ENCODE measurements around the gene ELAC2. TPM values are rescaled to one million over a fixed set of nuclear protein-coding genes. Genes with fewer than 3 reads are reported as not detected.
A peak's percentile ranks its signal among the peaks of the same experiment; 100 is the strongest.

ELAC2 gene
- total RNA-seq: 37.1 TPM

GRCh38 chr17:13017655-13018459 lies at the start of gene ELAC2:
ELAC2 (minus strand) TSS chr17:13018027; CDS start chr17:13017947, 80 bp downstream.
- FAIRE-seq (peak; percentile 98), DNase-seq (ENCODE audit: low spot score in 2 of 2) (peak; percentile 96 to 97)

GRCh38 chr17:13065032-13065431 lies 47.2 kb upstream of the ELAC2 start:
- FAIRE-seq: no peak
- no peak for DNase-seq (ENCODE audit: low spot score in 2 of 2)

- no peak for DNase-seq (ENCODE audit: low spot score in 2 of 2)
Observed at GRCh38 chr17:13055131-13055530, 37.3 kb upstream of the ELAC2 start.

GRCh38 chr17:13054666-13055065 lies 36.8 kb upstream of the ELAC2 start:
- FAIRE-seq (no peak), DNase-seq (ENCODE audit: low spot score in 2 of 2) (no peak)

More at GRCh38 chr17:13055131-13055530, 37.3 kb upstream of the ELAC2 start:
- no peak for FAIRE-seq

GRCh38 chr17:13051915-13052314 lies 34.1 kb upstream of the ELAC2 start:
- no peak for DNase-seq (ENCODE audit: low spot score in 2 of 2)
- FAIRE-seq: no peak

- FAIRE-seq (no peak), DNase-seq (ENCODE audit: low spot score in 2 of 2) (no peak)
Observed at GRCh38 chr17:13047011-13047606, 29.3 kb upstream of the ELAC2 start.

- FAIRE-seq (no peak), DNase-seq (ENCODE audit: low spot score in 2 of 2) (no peak)
Observed at GRCh38 chr17:13046361-13046760, 28.5 kb upstream of the ELAC2 start.

GRCh38 chr17:13044572-13045065 lies 26.8 kb upstream of the ELAC2 start:
- FAIRE-seq: no peak
- no peak for DNase-seq (ENCODE audit: low spot score in 2 of 2)

GRCh38 chr17:13038931-13039665 lies 21.3 kb upstream of the ELAC2 start:
- no peak for DNase-seq (ENCODE audit: low spot score in 2 of 2)

GRCh38 chr17:13036751-13037150 lies 18.9 kb upstream of the ELAC2 start:
- no peak for FAIRE-seq
- no peak for DNase-seq (ENCODE audit: low spot score in 2 of 2)

More at GRCh38 chr17:13038931-13039665, 21.3 kb upstream of the ELAC2 start:
- FAIRE-seq: no peak

GRCh38 chr17:13035420-13035819 lies 17.6 kb upstream of the ELAC2 start:
- no peak for FAIRE-seq

GRCh38 chr17:13031718-13032350 lies 14.0 kb upstream of the ELAC2 start:
- FAIRE-seq (no peak), DNase-seq (ENCODE audit: low spot score in 2 of 2) (peak in 1 of 2 donors; percentile 34)

More at GRCh38 chr17:13035420-13035819, 17.6 kb upstream of the ELAC2 start:
- DNase-seq (ENCODE audit: low spot score in 2 of 2): no peak

- DNase-seq (ENCODE audit: low spot score in 2 of 2): peak in 1 of 2 donors; percentile 39
- FAIRE-seq: no peak
Observed at GRCh38 chr17:13030459-13031300, 12.9 kb upstream of the ELAC2 start.

- DNase-seq (ENCODE audit: low spot score in 2 of 2): no peak
- no peak for FAIRE-seq
Observed at GRCh38 chr17:13030056-13030455, 12.2 kb upstream of the ELAC2 start.

- FAIRE-seq: no peak
- DNase-seq (ENCODE audit: low spot score in 2 of 2): no peak
Observed at GRCh38 chr17:13029340-13029739, 11.5 kb upstream of the ELAC2 start.

GRCh38 chr17:13027246-13027645 lies 9.4 kb upstream of the ELAC2 start:
- DNase-seq (ENCODE audit: low spot score in 2 of 2) (no peak), FAIRE-seq (no peak)

GRCh38 chr17:13025687-13026086 lies 7.9 kb upstream of the ELAC2 start:
- FAIRE-seq: no peak

GRCh38 chr17:13025258-13025627 lies 7.4 kb upstream of the ELAC2 start:
- no peak for DNase-seq (ENCODE audit: low spot score in 2 of 2)

More at GRCh38 chr17:13025687-13026086, 7.9 kb upstream of the ELAC2 start:
- no peak for DNase-seq (ENCODE audit: low spot score in 2 of 2)

GRCh38 chr17:13024526-13025257 lies 6.9 kb upstream of the ELAC2 start:
- DNase-seq (ENCODE audit: low spot score in 2 of 2) (peak in 1 of 2 donors; percentile 42), FAIRE-seq (no peak)

More at GRCh38 chr17:13025258-13025627, 7.4 kb upstream of the ELAC2 start:
- FAIRE-seq: no peak

Data from frontal cortex (tissue), 4 donors.